ENCODE measurements around the gene GLIPR1L2.

- TF ChIP-seq POLR2A (IDR thresholded peaks at IDR 0.05; ENCODE audit: borderline replicate concordance, extremely low read depth, insufficient read depth, insufficient read length) (no peak), EZH2phosphoT487 (IDR thresholded peaks at IDR 0.05; ENCODE audit: borderline replicate concordance) (no peak), POLR2AphosphoS5 (IDR thresholded peaks at IDR 0.05; ENCODE audit: low read depth, low read length) (no peak), TCF7L2 (IDR thresholded peaks at IDR 0.05; ENCODE audit: borderline replicate concordance, extremely low read depth, insufficient read depth, insufficient read length) (no peak), CTCF (IDR thresholded peaks at IDR 0.05 in 2 of 3, conservative IDR thresholded peaks at IDR 0.05 in 1 of 3; ENCODE audit: borderline replicate concordance in 1 of 3, insufficient read depth in 1 of 3, low read depth in 2 of 3, low read length in 2 of 3) (no peak), SP1 (IDR thresholded peaks at IDR 0.05; ENCODE audit: low read depth) (no peak), EZH2 (IDR thresholded peaks at IDR 0.05) (no peak), ELF1 (IDR thresholded peaks at IDR 0.05; ENCODE audit: borderline replicate concordance, low read depth) (no peak), FOSL1 (IDR thresholded peaks at IDR 0.05; ENCODE audit: low read depth) (no peak), CEBPB (IDR thresholded peaks at IDR 0.05; ENCODE audit: low read depth) (no peak)
Measured at GRCh38 chr12:75447691-75448393, 57.0 kb downstream of the GLIPR1L2 start.
